Activated CD4-positive, alpha-beta T cell treated with anti-CD3 and anti-CD28 coated beads for 36 hours (primary cell): ENCODE measurements around the gene TMF1. TPM values are rescaled to one million over a fixed set of nuclear protein-coding genes. Genes with fewer than 3 reads are reported as not detected.

Experiments used
- ATAC-seq: fragments of 200-7000 bp; cut with Tn5 transposase; one replicate; pipeline ENCODE4 v1.10.0; 2021; ENCODE audit warnings: mild to moderate bottlenecking, moderate library complexity
- CTCF ChIA-PET: fragments of 350-600 bp; sonication (Branson Sonifier 250); formaldehyde crosslinking; loops from one replicate; lab custom pipeline; 2021; ENCODE audit warnings: antibody characterized with exemption; lab: Charles Lee
- POLR2A ChIA-PET: fragments of 350-600 bp; sonication (Branson Sonifier 250); formaldehyde crosslinking; loops from one replicate; lab custom pipeline; 2021; ENCODE audit warnings: antibody characterized with exemption, inconsistent platforms; lab: Charles Lee
- DNase-seq: peaks from one replicate; pipeline ENCODE4 v3.0.0-alpha.2; 2020
- H3K27ac Mint-ChIP-seq: one replicate; pipeline ENCODE4 v1.8.0; 2021; ENCODE audit warnings: mixed read lengths
- H3K27me3 Mint-ChIP-seq: one replicate; pipeline ENCODE4 v1.8.0; 2021; ENCODE audit warnings: mixed read lengths
- H3K36me3 Mint-ChIP-seq: one replicate; pipeline ENCODE4 v1.8.0; 2021; ENCODE audit warnings: low read depth, mixed read lengths
- H3K4me1 Mint-ChIP-seq: one replicate; pipeline ENCODE4 v1.8.0; 2021; ENCODE audit warnings: mixed read lengths
- H3K4me3 Mint-ChIP-seq: one replicate; pipeline ENCODE4 v1.8.0; 2021; ENCODE audit warnings: mild to moderate bottlenecking, moderate library complexity, mixed read lengths
- H3K9me3 Mint-ChIP-seq: one replicate; pipeline ENCODE4 v1.8.0; 2021; ENCODE audit warnings: low read depth, mixed read lengths
- intact Hi-C, 2 experiments: fragments of 100-400 bp; cut with DNase I in 1 of 2; cut with micrococcal nuclease in 1 of 2; formaldehyde crosslinking; loops; one replicate each; pipeline versions ENCODE4 v1.14.2 to v1.15.1; 2022 to 2024; cut with DNase I, micrococcal nuclease
- total RNA-seq, 2 experiments: library from RNA; stranded (reverse); gene quantifications; one replicate each; pipeline ENCODE4 v1.2.3, GENCODE V29; 2021

Gene TMF1
- total RNA-seq, 2 experiments from 2014 or later: 33.2 to 34.1 TPM

- H3K36me3 Mint-ChIP-seq: peaks cover 22% of the 10 kb centered on the region
- DNase-seq (no peak), ATAC-seq (no peak)
- no peaks in the 10 kb centered on the region for H3K27me3 Mint-ChIP-seq
- H3K27ac Mint-ChIP-seq: peak overlapping the region; percentile 97
- H3K4me3 Mint-ChIP-seq: peak overlapping the region; percentile 43
- intact Hi-C loops: loop anchor here (1.0 to 10.0 kb wide), 6 partner anchors 48 to 1983 kb away; partner anchors contain the start of genes EOGT (in 1 of the 2) and SUCLG2 (in 1 of the 2)
- ChIA-PET CTCF (interaction anchor here (0.7 to 1.0 kb wide), 3 partner anchors 10 to 30 kb away, joined by 4 to 7 read pairs (median 4); partner anchors contain the start of gene TMF1), POLR2A (interaction anchor here (1.0 kb wide), 1 partner anchor 13 kb away, joined by 3 read pairs; no protein-coding TSS in a partner anchor)
- no peaks in the 10 kb centered on the region for H3K9me3 Mint-ChIP-seq
- peaks cover 64% of the 10 kb centered on the region for H3K4me1 Mint-ChIP-seq
These were observed 29.6 kb upstream of the TMF1 start for GRCh38 chr3:69081583-69082262.

- Mint-ChIP-seq H3K4me3 (peak within 1 kb of the TSS; percentile 80), H3K36me3 (peaks cover 20% of the 10 kb centered on the region), H3K4me1 (peaks cover 66% of the 10 kb centered on the region), H3K27me3 (no peaks in the 10 kb centered on the region), H3K27ac (peak within 1 kb of the TSS; percentile 97), H3K9me3 (no peaks in the 10 kb centered on the region)
- ATAC-seq: peak; percentile 62
- ChIA-PET POLR2A (no interaction called here), CTCF (no interaction called here)
- intact Hi-C loops: loop anchor here (1.0 to 10.0 kb wide), 4 partner anchors 28 to 1984 kb away; partner anchors contain the start of genes TMF1 (in 2 of the 2), EOGT (in 1 of the 2) and SUCLG2 (in 1 of the 2)
- DNase-seq: peak; percentile 97
These were observed 28.2 kb upstream of the TMF1 start, which contains the start of gene UBA3 for GRCh38 chr3:69080233-69080920. Gene UBA3 (minus strand): TSS chr3:69080365. CDS start chr3:69080353, 12 bp downstream.

DNA sequence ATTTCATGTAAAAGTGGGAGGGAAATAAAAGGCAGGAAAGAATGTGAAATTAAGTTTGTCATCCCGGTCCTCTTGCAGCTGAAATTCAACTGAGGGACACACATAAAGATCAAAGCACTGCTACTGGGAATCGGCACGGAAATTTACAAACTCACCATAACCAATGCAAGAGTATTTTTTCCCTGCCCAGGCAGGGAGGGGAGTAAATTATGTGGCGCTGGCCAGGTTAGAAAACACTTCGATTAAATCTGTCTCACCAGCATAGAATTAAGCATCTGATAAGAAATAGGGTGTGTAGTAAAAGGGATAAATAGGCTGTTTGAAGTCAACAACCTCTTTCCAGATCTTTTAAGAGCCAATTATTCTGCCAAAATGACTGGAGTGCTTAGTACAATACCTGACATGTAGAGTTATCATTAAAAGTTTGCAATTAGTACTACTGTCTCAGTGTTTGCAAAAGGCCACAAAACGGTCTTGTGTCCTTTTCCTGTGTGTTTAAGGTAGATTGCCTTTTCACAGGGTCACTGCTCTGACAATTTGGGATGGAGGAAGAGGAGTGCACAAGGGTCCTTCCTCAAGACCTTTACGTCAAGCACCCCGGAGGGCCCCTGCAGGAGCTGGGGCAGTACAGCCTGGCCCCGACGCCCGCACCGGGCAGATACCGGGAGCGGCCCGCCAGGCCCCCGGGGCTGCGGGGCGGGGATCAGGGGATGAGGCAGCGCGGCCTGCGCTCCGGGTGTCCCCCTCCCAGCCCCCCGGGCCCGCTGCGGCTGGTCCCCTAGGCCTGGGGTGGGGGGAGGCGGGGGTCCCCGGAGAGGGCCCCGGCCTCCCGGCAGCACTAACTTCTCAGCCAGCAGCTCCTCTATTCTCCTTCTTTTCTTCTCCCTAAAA is 27.4 kb upstream of the TMF1 start:
- H3K9me3 Mint-ChIP-seq: no peaks in the 10 kb centered on the region
- ATAC-seq: no peak
- ChIA-PET POLR2A (interaction anchor here (0.5 kb wide), 1 partner anchor 13 kb away, joined by 4 read pairs; no protein-coding TSS in a partner anchor), CTCF (interaction anchor here (0.7 to 1.4 kb wide), 2 partner anchors 10 to 17 kb away, joined by 3 to 4 read pairs; no protein-coding TSS in a partner anchor)
- H3K4me1 Mint-ChIP-seq: peaks cover 64% of the 10 kb centered on the region
- H3K36me3 Mint-ChIP-seq: peaks cover 18% of the 10 kb centered on the region
- DNase-seq: peak; percentile 41
- H3K27me3 Mint-ChIP-seq: no peaks in the 10 kb centered on the region
- H3K27ac Mint-ChIP-seq: peak overlapping the region; percentile 91
- peak overlapping the region; percentile 80 for H3K4me3 Mint-ChIP-seq
- intact Hi-C loops: loop anchor here (1.0 to 10.0 kb wide), 4 partner anchors 27 to 1985 kb away; partner anchors contain the start of genes TMF1 (in 2 of the 2), EOGT (in 1 of the 2) and SUCLG2 (in 1 of the 2)

DNA sequence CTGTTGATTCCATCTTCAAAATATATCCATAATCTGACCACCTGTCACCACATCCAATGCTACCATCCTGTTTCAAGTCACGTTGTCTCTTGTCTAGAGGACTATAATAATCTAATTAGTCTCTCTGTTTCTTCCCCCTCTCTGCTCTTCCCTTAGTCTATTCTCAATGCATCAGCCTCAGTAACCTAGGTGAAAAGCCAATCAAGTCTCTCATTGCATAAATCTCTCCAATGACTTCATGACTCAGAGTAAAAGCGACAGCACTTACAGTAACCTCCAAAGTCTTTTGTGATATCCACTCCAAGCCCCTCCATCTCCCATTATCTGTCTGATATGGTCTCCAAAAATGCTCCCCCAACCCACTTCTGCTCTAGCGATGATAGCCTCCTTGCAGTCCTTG is 20.8 kb upstream of the TMF1 start:
- intact Hi-C loops: no loop called here
- Mint-ChIP-seq H3K36me3 (peaks cover 37% of the 10 kb centered on the region), H3K27me3 (no peaks in the 10 kb centered on the region), H3K4me1 (peaks cover 31% of the 10 kb centered on the region), H3K9me3 (no peaks in the 10 kb centered on the region), H3K27ac (peak overlapping the region; percentile 1), H3K4me3 (no peak overlapping the region)
- CTCF ChIA-PET: no interaction called here
- DNase-seq: no peak
- peak; percentile 83 for ATAC-seq
- POLR2A ChIA-PET: no interaction called here

DNA sequence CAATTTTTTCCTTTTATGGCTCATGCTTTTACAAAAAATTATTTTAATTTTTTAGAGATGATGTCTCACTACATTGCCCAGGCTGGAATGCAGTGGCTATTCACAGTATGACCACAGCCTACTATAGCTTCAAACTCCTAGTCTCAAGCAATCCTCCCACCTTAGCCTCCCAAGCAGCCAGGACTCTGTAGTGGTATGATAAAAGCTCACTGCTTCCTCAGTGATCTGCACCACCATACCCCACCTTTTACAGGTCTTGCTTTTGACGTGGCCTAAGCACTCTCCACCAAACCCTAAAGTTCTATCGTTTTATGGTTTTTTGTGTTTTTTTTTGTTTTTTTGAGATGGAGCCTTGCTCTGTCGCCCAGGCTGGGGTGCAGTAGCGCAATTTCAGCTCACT is 14.0 kb upstream of the TMF1 start:
- Mint-ChIP-seq H3K27me3 (no peaks in the 10 kb centered on the region), H3K4me3 (no peak overlapping the region), H3K27ac (peak overlapping the region; percentile 74), H3K4me1 (peaks cover 32% of the 10 kb centered on the region), H3K36me3 (peaks cover 31% of the 10 kb centered on the region), H3K9me3 (no peaks in the 10 kb centered on the region)
- intact Hi-C loops: no loop called here
- ChIA-PET CTCF (interaction anchor here (1.6 to 3.4 kb wide), 2 partner anchors 9 to 13 kb away, joined by 5 to 25 read pairs; partner anchors contain the start of gene TMF1), POLR2A (interaction anchor here (0.6 to 0.8 kb wide), 2 partner anchors 8 to 13 kb away, joined by 4 read pairs; no protein-coding TSS in a partner anchor)
- DNase-seq (no peak), ATAC-seq (peak; percentile 18)

- Mint-ChIP-seq H3K27me3 (no peaks in the 10 kb centered on the region), H3K4me3 (no peak overlapping the region), H3K9me3 (peaks cover 3% of the 10 kb centered on the region), H3K4me1 (peaks cover 28% of the 10 kb centered on the region), H3K27ac (peak overlapping the region; percentile 74), H3K36me3 (peaks cover 30% of the 10 kb centered on the region)
- no peak for DNase-seq
- peak; percentile 81 for ATAC-seq
- ChIA-PET CTCF (interaction anchor here (0.6 to 3.4 kb wide), 5 partner anchors 8 to 350 kb away, joined by 3 to 25 read pairs (median 3); partner anchors contain the start of gene TMF1), POLR2A (interaction anchor here (0.7 kb wide), 1 partner anchor 1493 kb away, joined by 3 read pairs; no protein-coding TSS in a partner anchor)
- intact Hi-C loops: no loop called here
These were observed 13.3 kb upstream of the TMF1 start for GRCh38 chr3:69065318-69065964.

- ChIA-PET POLR2A (no interaction called here), CTCF (interaction anchor here (0.9 to 3.4 kb wide), 6 partner anchors 11 to 173 kb away, joined by 3 to 25 read pairs (median 4); partner anchors contain the start of gene TMF1)
- H3K27me3 Mint-ChIP-seq: no peaks in the 10 kb centered on the region
- H3K9me3 Mint-ChIP-seq: peaks cover 3% of the 10 kb centered on the region
- DNase-seq: no peak
- intact Hi-C loops: no loop called here
- no peak for ATAC-seq
- H3K36me3 Mint-ChIP-seq: peaks cover 43% of the 10 kb centered on the region
- H3K27ac Mint-ChIP-seq: no peak overlapping the region
- H3K4me3 Mint-ChIP-seq: no peak overlapping the region
- H3K4me1 Mint-ChIP-seq: peaks cover 44% of the 10 kb centered on the region
These were observed 11.5 kb upstream of the TMF1 start for GRCh38 chr3:69063636-69064035.

- ATAC-seq: peak; percentile 78
- POLR2A ChIA-PET: no interaction called here
- H3K4me1 Mint-ChIP-seq: peaks cover 35% of the 10 kb centered on the region
These were observed 7.6 kb upstream of the TMF1 start for GRCh38 chr3:69059688-69060087.

GRCh38 chr3:69058947-69059224 is 6.8 kb upstream of the TMF1 start:
- Mint-ChIP-seq H3K9me3 (peaks cover 3% of the 10 kb centered on the region), H3K36me3 (peaks cover 55% of the 10 kb centered on the region), H3K27ac (peak overlapping the region; percentile 76), H3K4me1 (peaks cover 28% of the 10 kb centered on the region), H3K27me3 (no peaks in the 10 kb centered on the region), H3K4me3 (no peak overlapping the region)
- CTCF ChIA-PET: interaction anchor here (0.7 to 1.1 kb wide), 3 partner anchors 11 to 54 kb away, joined by 3 to 6 read pairs (median 3); no protein-coding TSS in a partner anchor
- ATAC-seq (peak; percentile 13), DNase-seq (no peak)
- POLR2A ChIA-PET: no interaction called here
- intact Hi-C loops: no loop called here

More at GRCh38 chr3:69059688-69060087, 7.6 kb upstream of the TMF1 start:
- Mint-ChIP-seq H3K27me3 (no peaks in the 10 kb centered on the region), H3K4me3 (no peak overlapping the region), H3K27ac (peak overlapping the region; percentile 76), H3K9me3 (peaks cover 3% of the 10 kb centered on the region), H3K36me3 (peaks cover 53% of the 10 kb centered on the region)
- DNase-seq: no peak
- CTCF ChIA-PET: interaction anchor here (0.6 to 1.0 kb wide), 3 partner anchors 9 to 21 kb away, joined by 3 to 5 read pairs (median 3); no protein-coding TSS in a partner anchor
- intact Hi-C loops: no loop called here
